Activated effector memory CD4-positive, alpha-beta T cell treated with Interleukin-2 at 50 U/mL for 16 hours (primary cell): ENCODE results near the gene DAGLB.
"Not testable (repeated sequence)": the region's sequence is repeated elsewhere in the genome, so short reads cannot be mapped to it uniquely, and the experiment has no call there.

Source experiments
- DNase-seq: peaks from one replicate; pipeline ENCODE4 v3.0.0-alpha.2; 2020

The DAGLB gene

GRCh38 chr7:6447581-6448199 lies at the start of gene DAGLB:
Gene DAGLB (minus strand): TSS chr7:6447954. CDS start chr7:6447842, 112 bp downstream.
- peak; percentile 93 for DNase-seq

- no peak for DNase-seq
Observed at GRCh38 chr7:6497637-6497905, 49.8 kb upstream of the DAGLB start.

DNA sequence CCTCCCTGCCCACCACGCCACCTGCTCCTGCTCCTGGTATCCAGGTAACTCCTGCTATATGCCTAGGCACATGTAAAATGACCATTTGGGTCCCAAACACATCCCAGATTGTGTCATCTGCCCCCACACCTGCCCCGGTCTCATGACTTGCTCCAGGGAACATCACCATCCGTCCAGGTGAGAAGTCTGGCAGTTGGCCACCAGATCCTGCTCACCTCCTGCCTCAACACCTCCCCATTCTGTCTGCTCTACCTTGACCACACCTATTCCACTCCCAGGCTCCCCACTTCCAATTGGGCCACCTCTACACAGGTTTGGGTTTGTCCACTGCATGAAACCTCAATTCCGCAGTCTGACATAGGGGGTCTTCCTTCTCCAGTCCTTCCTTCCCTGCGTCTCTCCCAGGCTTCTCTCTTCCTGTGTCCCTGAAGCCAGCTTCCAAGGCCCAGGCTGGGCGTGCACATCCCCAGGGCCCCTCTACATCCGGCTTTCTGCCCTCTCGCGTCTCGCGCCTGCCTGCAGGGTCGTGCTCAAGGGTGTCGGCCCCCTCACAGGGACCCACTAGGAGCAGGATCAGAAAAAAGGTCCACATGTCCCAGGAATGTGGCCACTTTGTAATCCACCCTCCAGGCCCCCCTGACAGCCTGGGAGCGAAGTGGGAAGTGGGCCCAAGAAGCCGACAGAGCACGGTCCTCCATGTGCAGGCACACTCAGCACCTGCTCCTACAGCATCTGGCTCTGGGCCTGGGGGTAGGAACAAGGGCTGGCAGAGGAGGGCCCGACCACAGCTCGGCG lies 49.3 kb upstream of the DAGLB start:
- DNase-seq, result no peak

GRCh38 chr7:6495597-6496262 lies 48.0 kb upstream of the DAGLB start:
- DNase-seq, result no peak

GRCh38 chr7:6494365-6494764 lies 46.6 kb upstream of the DAGLB start:
- no peak for DNase-seq

GRCh38 chr7:6491194-6491593 lies 43.4 kb upstream of the DAGLB start:
- no peak for DNase-seq

DNA sequence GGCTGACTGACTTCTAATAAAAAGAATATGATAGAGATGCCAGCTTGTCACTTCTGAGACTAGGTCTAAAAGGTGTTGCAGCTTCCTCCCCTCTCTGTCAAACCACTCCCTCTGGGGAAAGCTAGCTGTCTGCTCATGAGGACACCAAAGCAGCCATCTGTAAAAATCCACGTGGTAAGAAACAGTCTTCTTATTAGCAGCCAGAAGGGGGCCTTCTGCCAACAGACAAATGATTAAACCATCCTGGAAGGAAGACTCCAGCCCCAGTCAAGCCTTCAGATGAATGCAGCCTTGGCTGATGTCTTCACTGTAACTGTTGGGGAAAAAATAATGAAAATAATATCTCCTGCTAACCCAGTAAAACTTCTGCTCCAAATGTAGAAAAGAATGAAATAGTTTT lies 41.9 kb upstream of the DAGLB start:
- DNase-seq, result no peak

GRCh38 chr7:6487184-6487545 lies 39.4 kb upstream of the DAGLB start:
- no peak for DNase-seq

DNA sequence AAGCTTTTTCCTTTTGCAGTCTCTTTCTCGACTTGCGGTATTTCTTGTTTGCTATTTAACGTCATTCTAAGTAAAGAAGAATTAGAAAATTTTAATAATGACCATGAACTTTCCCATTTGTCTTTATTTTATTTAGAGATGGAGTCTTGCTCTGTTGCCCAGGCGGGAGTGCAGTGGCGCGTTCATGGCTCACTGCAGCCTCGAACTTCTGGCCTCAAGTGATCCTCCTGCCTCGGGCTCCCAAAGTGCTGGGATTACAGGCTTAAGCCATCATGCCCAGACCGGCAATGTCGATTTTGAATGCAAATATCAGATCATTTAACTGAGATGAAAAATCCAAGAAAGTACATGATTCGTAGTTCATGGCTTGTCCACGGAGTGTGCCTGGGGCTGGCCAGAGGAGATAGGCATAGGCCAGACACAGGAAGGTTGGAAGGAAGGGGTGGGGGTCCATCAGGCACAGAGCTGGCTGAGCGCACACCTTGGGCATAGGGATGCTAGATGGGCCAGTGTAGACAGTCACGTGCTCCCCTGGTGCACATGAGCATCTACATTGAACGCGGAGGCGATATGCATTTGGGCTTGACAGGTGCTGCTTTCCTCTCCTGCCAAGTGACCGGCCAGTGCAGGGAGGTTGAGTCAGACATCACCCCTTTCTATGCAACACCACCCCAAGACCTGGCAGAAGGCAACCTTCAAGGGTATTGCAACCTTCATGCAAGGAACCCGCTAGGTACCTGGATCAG lies 38.9 kb upstream of the DAGLB start:
- DNase-seq, result no peak

- no peak for DNase-seq
Observed at GRCh38 chr7:6482743-6483119, 35.0 kb upstream of the DAGLB start.

- DNase-seq, result no peak
Observed at GRCh38 chr7:6482307-6482706, 34.6 kb upstream of the DAGLB start.

GRCh38 chr7:6481445-6481844 lies 33.7 kb upstream of the DAGLB start:
- no peak for DNase-seq

- DNase-seq, result no peak
Observed at GRCh38 chr7:6480323-6480660, 32.5 kb upstream of the DAGLB start.

GRCh38 chr7:6479067-6479466 lies 31.3 kb upstream of the DAGLB start:
- no peak for DNase-seq

DNA sequence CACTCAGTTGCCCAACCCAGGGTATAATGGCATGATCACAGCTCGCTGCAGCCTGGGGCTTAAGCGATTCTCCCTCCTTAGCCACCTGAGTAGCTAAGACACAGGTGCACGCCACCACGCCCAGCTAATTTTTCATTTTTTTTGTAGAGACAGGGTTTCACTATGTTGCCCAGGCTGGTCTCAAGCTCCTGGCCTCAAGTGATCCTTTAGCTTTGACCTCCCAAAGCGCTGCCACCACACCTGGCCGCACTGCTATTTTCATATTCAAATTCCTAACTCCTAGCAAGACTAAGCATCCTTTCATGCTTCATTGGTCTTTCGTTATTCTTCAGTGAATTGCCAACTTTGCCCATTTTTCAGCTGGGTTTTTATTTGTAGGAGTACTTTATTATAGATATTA lies 30.4 kb upstream of the DAGLB start:
- no peak for DNase-seq

- no peak for DNase-seq
Observed at GRCh38 chr7:6477318-6477660, 29.5 kb upstream of the DAGLB start.

- DNase-seq, result no peak
Observed at GRCh38 chr7:6476596-6477317, 29.0 kb upstream of the DAGLB start.

DNA sequence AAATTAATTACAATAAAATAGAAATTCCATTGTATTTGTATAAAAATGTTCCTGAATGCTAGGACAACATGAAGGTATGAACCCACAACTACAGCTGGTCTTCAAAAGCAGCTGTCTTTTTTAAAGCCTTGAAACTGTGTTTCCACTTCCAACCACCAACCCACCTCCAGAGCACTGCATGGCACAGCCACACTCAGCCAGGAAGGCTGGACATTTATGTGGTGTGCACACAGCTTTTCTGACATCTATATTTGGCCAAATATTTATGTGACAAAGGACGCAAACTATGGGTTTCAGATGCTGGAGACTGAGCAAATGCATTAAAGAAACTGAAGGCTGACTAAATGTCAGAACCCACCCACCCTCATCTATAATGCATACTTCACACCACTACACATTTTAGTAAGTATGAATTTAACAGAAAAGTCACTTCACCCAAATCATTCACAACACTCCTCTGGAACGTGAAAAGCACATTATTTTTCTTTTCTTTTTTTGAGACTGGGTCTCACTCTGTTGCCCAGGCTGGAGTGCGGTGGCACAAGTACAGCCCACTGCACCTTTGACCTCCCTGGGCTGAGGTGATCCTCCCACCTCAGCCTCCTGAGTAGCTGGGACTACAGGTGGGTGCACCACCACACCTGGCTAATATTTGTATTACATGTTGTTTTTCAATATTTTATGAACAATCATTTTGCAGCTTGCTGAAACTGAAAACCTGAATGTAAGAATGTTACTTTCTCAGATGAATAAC lies 27.9 kb upstream of the DAGLB start:
- no peak for DNase-seq

DNA sequence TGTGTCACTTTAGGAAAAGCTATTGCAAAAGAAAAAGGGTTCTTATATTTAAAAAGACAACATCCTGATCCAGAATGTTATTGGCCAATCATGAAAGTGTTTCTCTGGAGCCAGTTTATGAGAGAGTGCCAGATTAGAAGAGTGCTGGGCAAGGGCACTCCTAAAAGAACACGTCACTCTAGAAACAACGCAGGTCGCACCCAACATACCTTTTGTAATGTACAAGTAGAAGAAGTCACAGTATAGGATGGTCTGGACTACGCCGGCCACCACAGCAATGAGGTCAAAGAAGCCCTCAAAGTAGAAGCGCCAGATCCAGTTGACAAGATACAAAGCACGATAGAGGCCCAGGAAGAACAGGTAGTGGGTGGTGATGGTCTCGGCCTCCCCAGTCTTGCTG lies 18.1 kb upstream of the DAGLB start:
- no peak for DNase-seq

- DNase-seq, result not testable (repeated sequence)
Observed at GRCh38 chr7:6463609-6464008, 15.9 kb upstream of the DAGLB start.

DNA sequence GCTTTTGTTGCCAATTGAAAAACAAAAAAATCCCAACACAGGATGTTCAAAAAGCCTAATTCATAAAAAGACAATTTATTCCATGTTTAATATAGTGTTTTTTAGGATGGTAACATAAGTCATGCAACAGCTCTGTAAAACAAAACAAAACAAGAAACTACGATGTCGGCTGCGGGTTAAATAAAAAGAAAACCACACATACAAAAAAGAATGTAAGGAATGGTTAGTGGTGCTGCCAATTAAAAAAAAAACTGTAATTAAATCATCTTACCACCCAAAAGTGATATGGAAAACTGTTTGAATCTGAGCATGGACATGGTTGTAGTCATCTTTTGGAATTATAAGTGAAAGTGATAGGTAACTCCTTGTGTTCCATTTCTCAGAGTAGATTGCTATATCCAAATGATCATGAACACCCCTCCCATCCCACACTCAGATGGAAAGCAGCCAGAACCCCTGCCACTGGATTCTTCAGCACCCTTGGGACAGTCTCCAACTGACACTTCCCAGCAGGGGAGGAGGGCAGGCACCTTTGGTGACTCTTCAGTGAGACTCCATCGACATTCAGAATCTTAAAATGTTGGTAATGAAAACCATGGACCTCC lies 14.3 kb upstream of the DAGLB start:
- no peak for DNase-seq

- no peak for DNase-seq
Observed at GRCh38 chr7:6460990-6461584, 13.3 kb upstream of the DAGLB start.
